ENCODE measurements around the gene TMCO4. TPM values are rescaled to one million over a fixed set of nuclear protein-coding genes. Genes with fewer than 3 reads are reported as not detected.

Gene TMCO4
- total RNA-seq, 1 experiment from 2014 or later, result 19.7 TPM

GRCh38 chr1:19644681-19645410, 154.9 kb downstream of the TMCO4 start:
- Histone ChIP-seq H3K4me1 (ENCODE audit: insufficient read depth, low read length) (peaks cover 39% of the 10 kb centered on the region), H3K36me3 (ENCODE audit: low read depth, low read length) (no peaks in the 10 kb centered on the region), H3K9me2 (replicated peaks; ENCODE audit: low read length) (no peaks in the 10 kb centered on the region), H3K4me2 (ENCODE audit: low read length) (peak overlapping the region; percentile 99), H3K79me2 (ENCODE audit: low read length) (peaks cover 45% of the 10 kb centered on the region), H3K9me3 (ENCODE audit: low read length) (no peaks in the 10 kb centered on the region), H3K4me3 (ENCODE audit: low read length) (peak overlapping the region; percentile 100), H4K20me1 (ENCODE audit: low read length) (no peaks in the 10 kb centered on the region), H3K27me3 (ENCODE audit: low read length) (no peaks in the 10 kb centered on the region), H3K27ac (ENCODE audit: low read length) (no peak overlapping the region), H3F3A (ENCODE audit: low read length, unreplicated experiment) (no peaks in the 10 kb centered on the region), H2AFZ (ENCODE audit: low read length) (peak overlapping the region; percentile 98), H3K9ac (ENCODE audit: low read length) (peak overlapping the region; percentile 85)
- ATAC-seq (peak; percentile 26), DNase-seq (peak; percentile 38)
- ChIA-PET POLR2A (ENCODE audit: unreplicated experiment) (no interaction called here), CTCF (no interaction called here)
- intact Hi-C loops (cut with micrococcal nuclease), result no loop called here
- TF ChIP-seq EZH2 (IDR thresholded peaks at IDR 0.05; ENCODE audit: low read length, unreplicated experiment), result no peak
- TF ChIP-seq CTCF (conservative IDR thresholded peaks at IDR 0.05; ENCODE audit: low read depth, low read length), result no peak
- TF ChIP-seq EZH2phosphoT487 (IDR thresholded peaks at IDR 0.05; ENCODE audit: borderline replicate concordance, low read length), result no peak
- TSS peak; percentile 29 for BruUV-seq (replicated peaks)

GRCh38 chr1:19644395-19644680, 155.4 kb downstream of the TMCO4 start:
- H3K4me2 ChIP-seq (ENCODE audit: low read length), result peak overlapping the region; percentile 99
- CTCF ChIA-PET, result no interaction called here
- H3K9me3 ChIP-seq (ENCODE audit: low read length), result no peaks in the 10 kb centered on the region
- peak overlapping the region; percentile 85 for H3K9ac ChIP-seq (ENCODE audit: low read length)
- ATAC-seq (peak; percentile 3; the same call in 1 of the 2 replicates), DNase-seq (no peak)
- H3K4me1 ChIP-seq (ENCODE audit: insufficient read depth, low read length), result peaks cover 41% of the 10 kb centered on the region
- H3F3A ChIP-seq (ENCODE audit: low read length, unreplicated experiment), result no peaks in the 10 kb centered on the region
- no peaks in the 10 kb centered on the region for H3K9me2 ChIP-seq (replicated peaks; ENCODE audit: low read length)
- intact Hi-C loops (cut with micrococcal nuclease), result no loop called here
- BruUV-seq (replicated peaks), result no TSS peak
- peak overlapping the region; percentile 100 for H3K4me3 ChIP-seq (ENCODE audit: low read length)
- H4K20me1 ChIP-seq (ENCODE audit: low read length), result no peaks in the 10 kb centered on the region
- H3K27ac ChIP-seq (ENCODE audit: low read length), result no peak overlapping the region
- POLR2A ChIA-PET (ENCODE audit: unreplicated experiment), result interaction anchor here (0.5 kb wide), 1 partner anchor 108 kb away, joined by 3 read pairs; no protein-coding TSS in a partner anchor
- H3K79me2 ChIP-seq (ENCODE audit: low read length), result peaks cover 44% of the 10 kb centered on the region
- TF ChIP-seq EZH2phosphoT487 (IDR thresholded peaks at IDR 0.05; ENCODE audit: borderline replicate concordance, low read length) (no peak), EZH2 (IDR thresholded peaks at IDR 0.05; ENCODE audit: low read length, unreplicated experiment) (no peak), CTCF (conservative IDR thresholded peaks at IDR 0.05; ENCODE audit: low read depth, low read length) (no peak)
- no peaks in the 10 kb centered on the region for H3K27me3 ChIP-seq (ENCODE audit: low read length)
- H3K36me3 ChIP-seq (ENCODE audit: low read depth, low read length), result no peaks in the 10 kb centered on the region
- H2AFZ ChIP-seq (ENCODE audit: low read length), result peak overlapping the region; percentile 98; the same call in 1 of the 2 replicates
